Natural killer cell (primary cell): ENCODE data around the gene ATF6. TPM values are rescaled to one million over a fixed set of nuclear protein-coding genes. Genes with fewer than 3 reads are reported as not detected.

Source experiments
- ATAC-seq, 3 donors: fragments of 150-1000 bp in 2 of 3; fragments of 200-7000 bp in 1 of 3; cut with Tn5 transposase; 1 replicate in 1 of 3; 2 replicates in 2 of 3; pipeline ENCODE4 v1.10.0; 2021; ENCODE audit warnings: mild to moderate bottlenecking in 2 of 3, moderate library complexity in 2 of 3
- DNase-seq, 2 donors: peaks; one replicate each; pipeline versions ENCODE4 v3.0.0 to v3.0.0-alpha.2; 2013 to 2021; ENCODE audit warnings: mixed read lengths in 1 of 2
- H3K27ac ChIP-seq: one replicate; pipeline ENCODE4 v1.5.1; 2013; ENCODE audit warnings: mild to moderate bottlenecking, low read length
- H3K27me3 ChIP-seq: one replicate; pipeline ENCODE4 v1.6.1; 2013; ENCODE audit warnings: low read length; ENCODE audit not compliant: control insufficient read depth, insufficient read depth
- H3K36me3 ChIP-seq: one replicate; pipeline ENCODE4 v1.6.1; 2013; ENCODE audit warnings: low read length; ENCODE audit not compliant: control insufficient read depth, insufficient read depth
- H3K4me1 ChIP-seq: one replicate; pipeline ENCODE4 v1.6.1; 2013; ENCODE audit warnings: low read length; ENCODE audit not compliant: control insufficient read depth, insufficient read depth
- H3K4me3 ChIP-seq: one replicate; pipeline ENCODE4 v1.5.1; 2013; ENCODE audit warnings: low read length
- H3K9me3 ChIP-seq: one replicate; pipeline ENCODE4 v1.6.1; 2013; ENCODE audit warnings: low read length; ENCODE audit not compliant: control insufficient read depth, insufficient read depth
- H3K27ac Mint-ChIP-seq, 2 donors: one replicate each; pipeline ENCODE4 v1.8.0; 2022; ENCODE audit warnings: mild to moderate bottlenecking in 2 of 2, mixed read lengths in 2 of 2, moderate library complexity in 1 of 2
- H3K27me3 Mint-ChIP-seq, 2 donors: one replicate each; pipeline ENCODE4 v1.8.0; 2022; ENCODE audit warnings: low read depth in 2 of 2, mixed read lengths in 2 of 2
- H3K36me3 Mint-ChIP-seq: one replicate; pipeline ENCODE4 v1.8.0; 2022; ENCODE audit warnings: mixed read lengths
- H3K4me1 Mint-ChIP-seq, 2 donors: one replicate each; pipeline ENCODE4 v1.8.0; 2022; ENCODE audit warnings: mixed read lengths in 2 of 2
- H3K4me3 Mint-ChIP-seq: one replicate; pipeline ENCODE4 v1.8.0; 2022; ENCODE audit warnings: mild to moderate bottlenecking, moderate library complexity, mixed read lengths
- H3K9me3 Mint-ChIP-seq, 2 donors: one replicate each; pipeline ENCODE4 v1.8.0; 2022; ENCODE audit warnings: mixed read lengths in 2 of 2
- CTCF ChIP-seq: fragments of 200-600 bp; IDR thresholded peaks from one replicate; pipeline ENCODE4 v1.8.0; 2022; ENCODE audit warnings: antibody characterized with exemption
- WGBS: methylation state at CpG from one replicate; pipeline ENCODE4 v1.1.7; 2013; ENCODE audit warnings: missing lambda C conversion rate; ENCODE audit not compliant: insufficient coverage; 5-methylcytosine and 5-hydroxymethylcytosine counted together
- intact Hi-C: fragments of 100-400 bp; cut with micrococcal nuclease; formaldehyde crosslinking; loops from one replicate; pipeline ENCODE4 v1.14.2; 2022
- total RNA-seq, 4 donors: library from RNA; stranded (reverse); fragments of 120-200 nt in 1 of 4; gene quantifications; one replicate each; pipeline versions ENCODE4 v1.2.3 to v1.2.4, GENCODE V29; 2013 to 2022

The ATF6 gene
- total RNA-seq, 3 donors from 2014 or later (not counting 1 experiment from before 2014, with no cell fraction given) = 16.8 to 25.0 (median 21.8) TPM

- DNase-seq = no peak
- Mint-ChIP-seq H3K27ac (peak overlapping the region in 1 of 2 donors; percentile 39), H3K9me3 (peaks cover 3 to 5% of the 10 kb centered on the region in 2 donors), H3K36me3 (peaks cover 20% of the 10 kb centered on the region), H3K4me1 (peaks cover 4 to 17% of the 10 kb centered on the region in 2 donors), H3K4me3 (no peak overlapping the region), H3K27me3 (no peaks in the 10 kb centered on the region)
- no peak overlapping the region for H3K27ac ChIP-seq
- no peaks in the 10 kb centered on the region for H3K27me3 ChIP-seq
- ATAC-seq = no peak
- intact Hi-C loops = no loop called here
- H3K4me1 ChIP-seq = no peaks in the 10 kb centered on the region
- no CpG with 5 or more reads among the region's 3 CpGs for WGBS
- H3K36me3 ChIP-seq = peaks cover 34% of the 10 kb centered on the region
- TF ChIP-seq CTCF = no peak
- H3K4me3 ChIP-seq = no peak overlapping the region
- H3K9me3 ChIP-seq = peaks cover 4% of the 10 kb centered on the region
Observed at GRCh38 chr1:161810780-161811179, 44.7 kb downstream of the ATF6 start.

- H3K36me3 Mint-ChIP-seq = no peaks in the 10 kb centered on the region
- no peaks in the 10 kb centered on the region for H3K9me3 Mint-ChIP-seq
- no peak overlapping the region for H3K27ac ChIP-seq
- DNase-seq (no peak), ATAC-seq (no peak)
- no peak overlapping the region for H3K27ac Mint-ChIP-seq
- WGBS = 100% methylated on average over 1 of the region's 1 CpG
- H3K4me1 Mint-ChIP-seq = peaks cover 3 to 5% of the 10 kb centered on the region in 2 donors
- intact Hi-C loops = no loop called here
- H3K27me3 Mint-ChIP-seq = no peaks in the 10 kb centered on the region
- no peak overlapping the region for H3K4me3 Mint-ChIP-seq
- no peak for TF ChIP-seq CTCF
- peaks cover 29% of the 10 kb centered on the region for H3K36me3 ChIP-seq
- H3K4me3 ChIP-seq = no peak overlapping the region
- no peaks in the 10 kb centered on the region for H3K9me3 ChIP-seq
- no peaks in the 10 kb centered on the region for H3K27me3 ChIP-seq
- no peaks in the 10 kb centered on the region for H3K4me1 ChIP-seq
Observed at GRCh38 chr1:161816201-161816600, 50.1 kb downstream of the ATF6 start.

GRCh38 chr1:161817176-161817730, 51.1 kb downstream of the ATF6 start:
- no peaks in the 10 kb centered on the region for H3K4me1 ChIP-seq
- TF ChIP-seq CTCF = no peak
- no peak overlapping the region for H3K27ac ChIP-seq
- no peaks in the 10 kb centered on the region for H3K9me3 ChIP-seq
- no peaks in the 10 kb centered on the region for H3K27me3 Mint-ChIP-seq
- H3K9me3 Mint-ChIP-seq = no peaks in the 10 kb centered on the region
- no peaks in the 10 kb centered on the region for H3K36me3 Mint-ChIP-seq
- H3K4me3 Mint-ChIP-seq = no peak overlapping the region
- peaks cover 3 to 5% of the 10 kb centered on the region in 2 donors for H3K4me1 Mint-ChIP-seq
- intact Hi-C loops = no loop called here
- 100% methylated on average over 4 of the region's 4 CpGs for whole genome bisulfite sequencing
- H3K27me3 ChIP-seq = no peaks in the 10 kb centered on the region
- no peak for ATAC-seq
- H3K4me3 ChIP-seq = no peak overlapping the region
- peaks cover 35% of the 10 kb centered on the region for H3K36me3 ChIP-seq
- no peak for DNase-seq
- no peak overlapping the region for H3K27ac Mint-ChIP-seq

- peaks cover 30% of the 10 kb centered on the region for H3K36me3 ChIP-seq
- intact Hi-C loops = no loop called here
Observed at GRCh38 chr1:161820914-161821313, 54.8 kb downstream of the ATF6 start.

More at GRCh38 chr1:161820914-161821313, 54.8 kb downstream of the ATF6 start:
- WGBS = 97% methylated on average over 5 of the region's 5 CpGs
- TF ChIP-seq CTCF = no peak
- no peak overlapping the region for H3K4me3 ChIP-seq
- Mint-ChIP-seq H3K9me3 (no peaks in the 10 kb centered on the region), H3K27ac (no peak overlapping the region), H3K4me1 (peaks cover 3 to 5% of the 10 kb centered on the region in 2 donors), H3K36me3 (peaks cover 7% of the 10 kb centered on the region), H3K4me3 (no peak overlapping the region), H3K27me3 (no peaks in the 10 kb centered on the region)
- H3K27me3 ChIP-seq = no peaks in the 10 kb centered on the region
- ATAC-seq (no peak), DNase-seq (no peak)
- H3K9me3 ChIP-seq = no peaks in the 10 kb centered on the region
- no peaks in the 10 kb centered on the region for H3K4me1 ChIP-seq
- H3K27ac ChIP-seq = no peak overlapping the region
